Liver (tissue), 9 donors: Measurements from ENCODE around the gene PIK3R5. TPM values are rescaled to one million over a fixed set of nuclear protein-coding genes. Genes with fewer than 3 reads are reported as not detected.

ENCODE experiments used
- DNase-seq: peaks from one replicate; pipeline ENCODE4 v3.0.0-alpha.2; 2017; ENCODE audit warnings: low spot score
- H3K27ac ChIP-seq, 2 donors: one replicate each; pipeline ENCODE4 v1.7.0; 2013; ENCODE audit warnings: inconsistent platforms in 2 of 2, low read length in 2 of 2, control low read depth in 1 of 2, low read depth in 1 of 2, mild to moderate bottlenecking in 1 of 2
- H3K27me3 ChIP-seq, 4 donors: one replicate each; pipeline versions ENCODE4 v1.6.1 to v1.7.0; 2013; ENCODE audit warnings: low read length in 3 of 4, inconsistent platforms in 1 of 4, mild to moderate bottlenecking in 1 of 4, moderate library complexity in 1 of 4; ENCODE audit not compliant: control insufficient read depth in 4 of 4, insufficient read depth in 4 of 4
- H3K36me3 ChIP-seq, 4 donors: one replicate each; pipeline versions ENCODE4 v1.6.1 to v1.7.0; 2013; ENCODE audit warnings: low read length in 3 of 4, mild to moderate bottlenecking in 3 of 4, low read depth in 1 of 4, moderate library complexity in 1 of 4; ENCODE audit not compliant: control insufficient read depth in 4 of 4, insufficient read depth in 3 of 4
- H3K4me1 ChIP-seq, 4 donors: one replicate each; pipeline versions ENCODE4 v1.6.1 to v1.7.0; 2013; ENCODE audit warnings: low read length in 3 of 4, mild to moderate bottlenecking in 3 of 4, moderate library complexity in 1 of 4; ENCODE audit not compliant: control insufficient read depth in 4 of 4, insufficient read depth in 4 of 4
- H3K4me3 ChIP-seq, 3 donors: one replicate each; pipeline versions ENCODE4 v1.6.1 to v1.7.0; 2013; ENCODE audit warnings: low read length in 3 of 3, control low read depth in 1 of 3, low read depth in 1 of 3, mild to moderate bottlenecking in 1 of 3
- H3K9ac ChIP-seq, 2 donors: one replicate each; pipeline ENCODE4 v1.7.0; 2013; ENCODE audit warnings: low read length in 2 of 2, mild to moderate bottlenecking in 2 of 2, moderate library complexity in 2 of 2, control low read depth in 1 of 2, low read depth in 1 of 2
- H3K9me3 ChIP-seq, 4 donors: one replicate each; pipeline versions ENCODE4 v1.6.1 to v1.7.0; 2013; ENCODE audit warnings: low read length in 3 of 4; ENCODE audit not compliant: control insufficient read depth in 4 of 4
- ATF3 ChIP-seq: IDR thresholded peaks from 2 replicates; pipeline ENCODE4 v1.6.1; 2016; ENCODE audit warnings: antibody characterized with exemption
- CTCF ChIP-seq: fragments of 150-350 bp; IDR thresholded peaks from 2 replicates; pipeline ENCODE4 v1.5.1; 2017; ENCODE audit warnings: improper control_type of control experiment, low read depth, low read length; ENCODE audit not compliant: missing input control
- EGR1 ChIP-seq, 2 donors: IDR thresholded peaks; 2 replicates each; pipeline ENCODE4 v1.6.1; 2016 to 2018; ENCODE audit warnings: antibody characterized with exemption in 2 of 2, low read depth in 2 of 2
- FOXA1 ChIP-seq: IDR thresholded peaks from 2 replicates; pipeline ENCODE4 v1.6.1; 2016; ENCODE audit warnings: antibody characterized with exemption
- FOXA2 ChIP-seq: IDR thresholded peaks from 2 replicates; pipeline ENCODE4 v1.6.1; 2016; ENCODE audit warnings: antibody characterized with exemption
- GABPA ChIP-seq, 2 donors: IDR thresholded peaks in 1 of 2; conservative IDR thresholded peaks in 1 of 2; 2 replicates each; pipeline ENCODE4 v1.6.1; 2016; ENCODE audit warnings: antibody characterized with exemption in 2 of 2, mild to moderate bottlenecking in 1 of 2, moderate library complexity in 1 of 2
- HNF4A ChIP-seq, 2 donors: conservative IDR thresholded peaks; 2 replicates each; pipeline ENCODE4 v1.6.1; 2016; ENCODE audit warnings: antibody characterized with exemption in 2 of 2, mild to moderate bottlenecking in 2 of 2
- HNF4G ChIP-seq: IDR thresholded peaks from 2 replicates; pipeline ENCODE4 v1.6.1; 2016; ENCODE audit warnings: antibody characterized with exemption
- JUND ChIP-seq, 2 donors: IDR thresholded peaks; 2 replicates each; pipeline ENCODE4 v1.6.1; 2016; ENCODE audit warnings: antibody characterized with exemption in 2 of 2
- MAX ChIP-seq: IDR thresholded peaks from 2 replicates; pipeline ENCODE4 v1.6.1; 2016; ENCODE audit warnings: antibody characterized with exemption
- NR2F2 ChIP-seq: IDR thresholded peaks from 2 replicates; pipeline ENCODE4 v1.6.1; 2016; ENCODE audit warnings: antibody characterized with exemption
- RAD21 ChIP-seq, 2 donors: IDR thresholded peaks; 2 replicates each; pipeline ENCODE4 v1.6.1; 2016; ENCODE audit warnings: antibody characterized with exemption in 2 of 2, mild to moderate bottlenecking in 2 of 2
- REST ChIP-seq: IDR thresholded peaks from 2 replicates; pipeline ENCODE4 v1.6.1; 2016; ENCODE audit warnings: antibody characterized with exemption, mild to moderate bottlenecking
- RXRA ChIP-seq, 2 donors: IDR thresholded peaks; 2 replicates each; pipeline ENCODE4 v1.6.1; 2017 to 2018; ENCODE audit warnings: antibody characterized with exemption in 2 of 2, mild to moderate bottlenecking in 1 of 2
- SP1 ChIP-seq: IDR thresholded peaks from 2 replicates; pipeline ENCODE4 v1.6.1; 2018; ENCODE audit warnings: antibody characterized with exemption, mild to moderate bottlenecking
- TAF1 ChIP-seq: conservative IDR thresholded peaks from 2 replicates; pipeline ENCODE4 v1.6.1; 2016; ENCODE audit warnings: antibody characterized with exemption, mild to moderate bottlenecking
- YY1 ChIP-seq: IDR thresholded peaks from 2 replicates; pipeline ENCODE4 v1.6.1; 2016; ENCODE audit warnings: antibody characterized with exemption, mild to moderate bottlenecking
- ZBTB33 ChIP-seq: IDR thresholded peaks from 2 replicates; pipeline ENCODE4 v1.6.1; 2016; ENCODE audit warnings: antibody characterized with exemption
- WGBS: extraction: QIAGEN DNeasy Blood & Tissue Kit; methylation state at CpG from one replicate; pipeline ENCODE4 v1.1.7; 2013; 5-methylcytosine and 5-hydroxymethylcytosine counted together
- polyA plus RNA-seq, 2 donors: library from polyadenylated mRNA; stranded (reverse) in 1 of 2; unstranded in 1 of 2; fragments of 200-250 nt in 1 of 2; fragments of >200 nt in 1 of 2; fragmentation: Nextera tagmentation in 1 of 2; extraction: Ambion mirVana in 1 of 2; gene quantifications; one replicate each; pipeline versions ENCODE4 v1.2.1 to v1.2.3, GENCODE V29; 2013 to 2015
- total RNA-seq, 2 donors: library from RNA; depleted of rRNA; stranded (reverse); fragments of >200 nt; gene quantifications; one replicate each; pipeline ENCODE4 v1.2.3, GENCODE V29; 2014
- donor health status: healthy.
- donor health status: healthy.
- donor health status: healthy.
- donor health status: healthy.
- donor health status: healthy.

The PIK3R5 gene
- total and polyA plus RNA-seq, 4 donors, result 0.93 to 7.8 (median 2.6) TPM

- WGBS, result 77% methylated on average over 15 of the region's 15 CpGs
- Histone ChIP-seq H3K4me3 (no peak overlapping the region), H3K9ac (no peak overlapping the region), H3K27me3 (no peaks in the 10 kb centered on the region), H3K27ac (no peak overlapping the region), H3K9me3 (no peaks in the 10 kb centered on the region), H3K36me3 (no peaks in the 10 kb centered on the region), H3K4me1 (no peaks in the 10 kb centered on the region)
- DNase-seq, result no peak
- TF ChIP-seq CTCF, result no peak
- no peak for TF ChIP-seq FOXA1
- TF ChIP-seq ZBTB33, result no peak
- TF ChIP-seq NR2F2, result no peak
- no peak for TF ChIP-seq GABPA (IDR thresholded peaks at IDR 0.05 in 1 of 2, conservative IDR thresholded peaks at IDR 0.05 in 1 of 2)
- no peak for TF ChIP-seq HNF4A (conservative IDR thresholded peaks at IDR 0.05)
- TF ChIP-seq FOXA2, result no peak
- TF ChIP-seq MAX, result no peak
- TF ChIP-seq TAF1, result no peak
- TF ChIP-seq SP1, result no peak
- TF ChIP-seq RAD21 (IDR thresholded peaks at IDR 0.05), result no peak
- no peak for TF ChIP-seq JUND (IDR thresholded peaks at IDR 0.05)
- no peak for TF ChIP-seq REST
- TF ChIP-seq RXRA (IDR thresholded peaks at IDR 0.05), result no peak
- no peak for TF ChIP-seq ATF3
- TF ChIP-seq HNF4G, result no peak
- TF ChIP-seq YY1, result no peak
- no peak for TF ChIP-seq EGR1 (IDR thresholded peaks at IDR 0.05; ENCODE audit: low read depth in 2 of 2)
These were observed 128.5 kb downstream of the PIK3R5 start for GRCh38 chr17:8836821-8837562.
